HUES6 (cell line): ENCODE data around the gene ERRFI1.

Experiments used
- H3K27ac ChIP-seq: 2 replicates; pipeline ENCODE4 v1.7.0; 2013; ENCODE audit warnings: low read depth, mild to moderate bottlenecking, low read length, inconsistent platforms
- H3K27me3 ChIP-seq: 2 replicates; pipeline ENCODE4 v1.6.1; 2013; ENCODE audit warnings: low read length; ENCODE audit not compliant: control insufficient read depth, insufficient read depth
- H3K36me3 ChIP-seq: 2 replicates; pipeline ENCODE4 v1.6.1; 2013; ENCODE audit warnings: low read length; ENCODE audit not compliant: control insufficient read depth, insufficient read depth
- H3K4me1 ChIP-seq: 2 replicates; pipeline ENCODE4 v1.6.1; 2013; ENCODE audit warnings: low read length; ENCODE audit not compliant: control insufficient read depth, insufficient read depth
- H3K4me3 ChIP-seq: 2 replicates; pipeline ENCODE4 v1.5.1; 2013; ENCODE audit warnings: low read depth, low read length
- H3K9ac ChIP-seq: one replicate; pipeline ENCODE4 v1.6.1; 2013; ENCODE audit warnings: mild to moderate bottlenecking, low read length
- H3K9me3 ChIP-seq: 2 replicates; pipeline ENCODE4 v1.6.1; 2013; ENCODE audit warnings: low read depth, low read length; ENCODE audit not compliant: control insufficient read depth, insufficient read depth

The ERRFI1 gene

GRCh38 chr1:7962636-7963377, 63.3 kb downstream of the ERRFI1 start:
- 0 out of 2 replicates have a peak, but pooled peaks cover 4% of the 10 kb centered on the region for H3K4me1 ChIP-seq
- H3K27me3 ChIP-seq = no peaks in the 10 kb centered on the region
- H3K36me3 ChIP-seq = peaks cover 49% of the 10 kb centered on the region
- 0 out of 2 replicates have a peak overlapping the region, but pooled peaks have one; percentile 12 for H3K27ac ChIP-seq
- peak overlapping the region; percentile 84 for H3K4me3 ChIP-seq
- no peaks in the 10 kb centered on the region for H3K9me3 ChIP-seq
- peak overlapping the region; percentile 91 for H3K9ac ChIP-seq

- H3K4me1 ChIP-seq = 0 out of 2 replicates have a peak, but pooled peaks cover 4% of the 10 kb centered on the region
- H3K36me3 ChIP-seq = peaks cover 41% of the 10 kb centered on the region
- H3K27ac ChIP-seq = peak overlapping the region; percentile 74
Measured at GRCh38 chr1:7962014-7962335, 64.1 kb downstream of the ERRFI1 start.

More at GRCh38 chr1:7962014-7962335, 64.1 kb downstream of the ERRFI1 start:
- peak overlapping the region; percentile 91 for H3K9ac ChIP-seq
- H3K4me3 ChIP-seq = peak overlapping the region; percentile 84
- H3K9me3 ChIP-seq = no peaks in the 10 kb centered on the region
- H3K27me3 ChIP-seq = no peaks in the 10 kb centered on the region
